GM08714 (cell line): Measurements from ENCODE around the gene PTDSS2.
"Not testable (repeated sequence)": the region's sequence is repeated elsewhere in the genome, so short reads cannot be mapped to it uniquely, and the experiment has no call there.

Experiments used
- H3K4me3 ChIP-seq: fragments of 200-500 bp; sonication (Bioruptor generic); 2 replicates; pipeline ENCODE4 v1.5.1; 2014; ENCODE audit warnings: mild to moderate bottlenecking, low read length, inconsistent platforms
- ZNF274 ChIP-seq: IDR thresholded peaks from 2 replicates; pipeline ENCODE4 v1.6.1; 2012; ENCODE audit warnings: mild to moderate bottlenecking, low read depth, low read length

Gene PTDSS2

GRCh38 chr11:409008-409599 lies 41.0 kb upstream of the PTDSS2 start:
- no peak overlapping the region for H3K4me3 ChIP-seq
- no peak for TF ChIP-seq ZNF274

DNA sequence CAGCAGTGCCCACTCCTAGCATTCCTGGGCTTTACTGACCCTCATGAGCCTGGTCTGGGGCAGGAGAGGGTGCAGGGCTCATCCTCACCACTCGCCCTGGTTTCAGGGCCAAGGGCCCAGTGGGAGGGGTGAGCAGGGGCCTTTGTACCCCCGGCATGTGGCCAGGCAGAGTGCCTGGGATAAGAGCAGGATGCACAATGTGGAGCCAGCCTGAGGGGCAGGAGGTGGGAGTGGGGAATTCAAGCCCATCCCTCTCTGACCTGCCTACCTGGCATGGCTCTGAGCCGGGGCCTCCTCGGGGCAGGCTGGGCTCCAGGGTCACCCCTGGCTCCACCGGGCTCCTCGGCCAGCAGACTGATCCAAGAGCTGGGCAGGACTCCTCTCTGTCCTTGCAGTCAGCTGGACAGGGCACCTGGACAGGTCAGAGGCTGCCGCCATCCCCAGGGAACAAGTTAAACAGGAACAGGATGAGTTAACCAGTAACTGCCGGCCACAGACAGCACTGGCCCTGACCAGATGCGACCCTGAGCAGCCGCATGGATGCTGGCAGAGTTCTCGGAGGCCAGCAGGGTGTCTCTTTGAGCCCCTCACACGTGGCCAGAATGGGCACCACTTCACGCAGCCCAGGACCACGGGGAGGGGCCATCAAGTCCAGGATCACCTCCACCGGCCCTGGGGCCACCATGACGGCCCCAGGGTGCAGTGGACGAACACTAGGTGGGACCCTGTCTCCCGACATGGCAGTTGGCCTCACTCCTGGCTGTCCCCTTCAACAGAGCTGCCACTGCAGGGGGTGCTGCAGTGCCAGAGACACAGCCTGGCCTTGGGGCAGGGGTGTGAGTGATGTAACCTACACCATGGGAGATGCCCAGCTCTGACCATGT lies 40.2 kb upstream of the PTDSS2 start:
- TF ChIP-seq ZNF274: no peak
- no peak overlapping the region for H3K4me3 ChIP-seq

GRCh38 chr11:410711-411110 lies 39.4 kb upstream of the PTDSS2 start:
- not testable (repeated sequence) for H3K4me3 ChIP-seq

DNA sequence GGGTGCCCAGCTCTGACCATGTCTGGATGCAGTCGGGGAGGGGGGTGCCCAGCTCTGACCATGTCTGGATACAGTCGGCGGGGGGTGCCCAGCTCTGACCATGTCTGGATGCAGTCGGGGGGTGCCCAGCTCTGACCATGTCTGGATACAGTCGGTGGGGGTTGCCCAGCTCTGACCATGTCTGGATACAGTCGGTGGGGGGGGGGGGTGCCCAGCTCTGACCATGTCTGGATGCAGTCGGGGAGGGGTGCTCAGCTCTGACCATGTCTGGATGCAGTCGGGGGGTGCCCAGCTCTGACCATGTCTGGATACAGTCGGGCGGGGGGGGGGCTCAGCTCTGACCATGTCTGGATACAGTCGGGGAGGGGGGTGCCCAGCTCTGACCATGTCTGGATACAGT lies 38.6 kb upstream of the PTDSS2 start:
- not testable (repeated sequence) for H3K4me3 ChIP-seq

DNA sequence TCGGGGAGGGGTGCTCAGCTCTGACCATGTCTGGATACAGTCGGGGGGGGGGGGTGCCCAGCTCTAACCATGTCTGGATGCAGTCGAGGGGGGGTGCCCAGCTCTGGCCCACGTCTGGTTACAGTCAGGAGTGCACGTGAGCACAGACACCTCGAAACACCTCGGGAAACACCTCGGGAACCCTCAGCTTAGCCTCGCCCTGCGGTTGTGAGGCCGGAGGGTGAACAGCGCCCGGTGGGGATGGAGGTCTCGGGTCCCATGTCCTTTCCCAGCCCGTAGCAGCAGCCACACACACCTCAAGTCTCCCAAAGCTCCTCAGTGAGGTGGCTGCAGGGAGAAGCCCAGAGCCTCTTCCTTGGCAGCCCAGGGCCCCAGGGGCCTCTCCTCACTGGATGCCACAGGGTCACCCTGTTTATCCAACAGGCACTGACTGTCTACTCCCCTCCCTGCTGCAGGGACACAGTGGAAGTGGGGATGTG lies 37.4 kb upstream of the PTDSS2 start:
- H3K4me3 ChIP-seq: no peak overlapping the region
- TF ChIP-seq ZNF274: no peak

GRCh38 chr11:413120-414081 lies 36.7 kb upstream of the PTDSS2 start:
- no peak overlapping the region for H3K4me3 ChIP-seq
- TF ChIP-seq ZNF274: no peak

DNA sequence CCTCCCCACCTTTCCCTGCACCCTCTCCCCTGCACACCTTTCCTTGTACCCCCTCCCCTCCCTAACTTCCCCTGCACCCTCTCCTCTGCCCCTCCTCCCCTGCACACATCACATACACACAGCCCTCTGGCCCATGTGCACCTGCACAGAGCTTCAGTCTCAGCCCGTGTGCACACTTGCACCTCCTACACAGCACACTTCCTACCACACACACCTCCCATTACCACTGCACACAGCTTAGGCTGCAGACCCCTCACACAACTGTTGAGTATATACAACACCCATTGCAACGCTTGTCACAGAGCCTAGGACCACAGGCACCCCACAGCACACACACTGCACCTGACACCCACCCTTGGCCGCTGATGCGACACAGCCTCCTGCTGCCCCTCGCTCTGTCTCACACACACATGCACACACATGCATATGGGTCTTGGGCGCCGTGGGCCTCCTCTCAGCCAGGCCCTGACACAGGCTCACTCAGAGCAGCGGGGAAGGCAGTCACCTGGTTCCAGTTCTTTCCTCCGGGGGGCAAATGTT lies 35.7 kb upstream of the PTDSS2 start:
- no peak for TF ChIP-seq ZNF274
- H3K4me3 ChIP-seq: peak overlapping the region; percentile 10; the same call in 1 of the 2 replicates

DNA sequence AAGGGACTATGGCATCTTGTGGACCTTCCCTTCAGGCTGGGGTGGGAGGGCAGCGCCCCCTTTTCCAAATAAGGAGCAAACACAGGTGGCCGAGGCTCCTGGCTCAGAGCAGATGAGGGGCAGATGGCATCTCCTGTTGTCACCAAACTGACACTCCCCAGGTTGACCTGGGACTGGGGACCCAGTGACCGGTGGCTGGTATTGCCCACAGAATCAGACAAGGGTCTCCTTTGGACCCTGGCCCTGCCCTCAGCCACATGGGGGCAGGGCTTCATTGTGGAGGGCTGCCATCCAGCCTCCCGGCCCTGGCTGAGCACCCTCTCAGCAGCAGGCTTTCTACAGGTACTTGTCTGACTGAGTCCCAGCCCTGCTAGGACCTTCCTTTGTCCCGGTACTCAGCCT lies 34.4 kb upstream of the PTDSS2 start:
- no peak overlapping the region for H3K4me3 ChIP-seq

DNA sequence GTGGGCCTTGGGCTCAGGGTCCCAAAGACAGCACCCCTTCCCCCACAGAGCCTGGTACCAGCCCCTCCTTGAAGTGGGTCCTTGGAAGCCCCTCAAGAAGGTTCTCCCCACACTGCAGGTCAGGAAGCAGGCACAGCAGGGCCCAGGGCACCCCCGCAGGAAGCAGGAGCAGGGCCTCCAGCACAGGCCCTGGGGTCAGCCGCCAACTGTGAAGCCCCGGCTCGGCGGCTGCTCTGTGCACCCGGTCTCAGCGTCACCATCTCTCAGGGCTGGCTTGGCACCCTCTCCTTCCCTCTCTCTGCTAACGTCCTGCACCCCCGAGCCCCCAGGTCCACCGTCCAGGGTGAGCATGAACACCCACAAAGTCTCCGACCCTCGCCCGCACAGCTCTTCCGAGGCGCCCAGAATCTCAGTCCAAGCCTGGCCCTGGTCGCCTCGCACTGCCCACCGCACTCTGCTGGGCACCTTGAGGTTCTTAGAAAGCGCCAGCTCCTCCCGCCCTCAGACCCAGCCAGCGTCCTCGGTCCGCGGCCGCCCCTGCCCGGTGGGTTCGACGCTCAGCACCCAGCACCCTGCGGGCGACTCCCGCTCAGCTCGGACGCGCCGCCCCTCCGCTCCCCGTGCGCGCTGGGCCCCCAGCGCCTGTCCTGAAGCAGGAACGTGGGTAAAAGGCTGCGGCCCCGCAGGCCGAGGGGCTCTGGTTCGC lies 33.9 kb upstream of the PTDSS2 start:
- no peak for TF ChIP-seq ZNF274
- H3K4me3 ChIP-seq: no peak overlapping the region; the same call in 1 of the 2 replicates

More for the DNA sequence above, 34.4 kb upstream of the PTDSS2 start:
- no peak for TF ChIP-seq ZNF274

GRCh38 chr11:416757-417621 lies 33.1 kb upstream of the PTDSS2 start:
- no peak for TF ChIP-seq ZNF274
- peak overlapping the region; percentile 12; the same call in 1 of the 2 replicates for H3K4me3 ChIP-seq

GRCh38 chr11:417652-418342 lies 32.3 kb upstream of the PTDSS2 start:
- H3K4me3 ChIP-seq: no peak overlapping the region
- TF ChIP-seq ZNF274: no peak
